ENCODE results near the gene GPR107.

The GPR107 gene

DNA sequence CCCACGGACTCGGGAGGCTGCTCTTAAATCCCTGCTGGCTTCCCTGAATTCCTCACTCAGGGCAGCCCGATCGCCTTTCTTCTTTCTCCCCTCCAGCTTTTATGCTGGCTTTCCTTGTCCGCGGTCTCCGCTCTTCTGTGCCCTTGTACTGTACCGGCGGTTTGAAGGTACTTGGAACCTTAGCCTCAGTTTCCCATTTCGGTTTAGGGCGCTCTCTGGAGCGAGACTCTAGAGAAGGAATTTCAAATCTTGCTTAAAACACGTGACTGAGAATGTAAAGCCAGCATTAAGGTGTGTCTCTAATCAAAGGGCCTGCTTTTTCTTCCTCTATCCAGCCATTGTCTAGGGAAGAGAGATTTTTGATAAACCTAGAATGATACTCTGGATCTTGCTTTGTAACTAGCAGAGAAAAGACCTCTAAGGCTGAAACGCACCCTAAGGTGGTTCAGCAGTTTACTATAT is 650 bp downstream of the GPR107 start:
- no peak for DNase-seq (ENCODE audit: low read depth, low spot score)

DNA sequence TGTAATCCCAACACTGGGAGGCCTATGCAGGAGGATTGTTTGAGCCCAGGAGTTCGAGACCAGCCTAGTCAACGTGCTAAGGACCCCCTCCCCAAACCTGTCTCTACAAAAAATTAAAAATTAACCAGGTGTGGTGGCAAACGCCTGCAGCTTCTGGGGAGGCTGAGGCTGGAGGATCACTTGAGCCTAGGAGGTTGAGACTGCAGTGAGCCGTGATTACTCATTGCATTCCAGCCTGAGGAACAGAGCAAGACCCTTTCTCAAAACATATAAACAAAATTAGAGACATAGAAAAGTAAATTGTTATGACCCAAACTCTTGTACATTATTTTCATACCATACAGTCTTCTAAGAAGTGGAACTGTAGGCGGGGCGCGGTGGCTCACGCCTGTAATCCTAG is 1.1 kb downstream of the GPR107 start:
- no peak for DNase-seq (ENCODE audit: low read depth, low spot score)

DNA sequence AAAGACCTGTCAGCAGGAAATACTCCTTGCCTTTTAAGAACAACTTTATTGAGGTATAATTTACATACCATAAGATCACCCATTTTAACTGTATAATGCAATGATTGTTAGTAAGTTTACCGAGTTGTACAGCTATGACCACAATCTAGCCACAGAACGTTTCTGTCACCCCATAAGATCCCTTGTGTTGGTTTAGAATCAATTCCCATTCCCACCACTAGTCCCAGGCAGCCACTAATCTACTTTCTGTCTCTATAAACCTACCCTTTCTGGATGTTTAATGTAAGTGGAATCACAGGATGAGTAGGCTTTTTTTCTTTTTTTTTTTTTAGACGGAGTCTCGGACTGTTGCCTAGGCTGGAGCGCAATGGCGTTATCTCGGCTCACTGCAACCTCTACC is 4.4 kb downstream of the GPR107 start:
- DNase-seq (ENCODE audit: low read depth, low spot score), result no peak

DNA sequence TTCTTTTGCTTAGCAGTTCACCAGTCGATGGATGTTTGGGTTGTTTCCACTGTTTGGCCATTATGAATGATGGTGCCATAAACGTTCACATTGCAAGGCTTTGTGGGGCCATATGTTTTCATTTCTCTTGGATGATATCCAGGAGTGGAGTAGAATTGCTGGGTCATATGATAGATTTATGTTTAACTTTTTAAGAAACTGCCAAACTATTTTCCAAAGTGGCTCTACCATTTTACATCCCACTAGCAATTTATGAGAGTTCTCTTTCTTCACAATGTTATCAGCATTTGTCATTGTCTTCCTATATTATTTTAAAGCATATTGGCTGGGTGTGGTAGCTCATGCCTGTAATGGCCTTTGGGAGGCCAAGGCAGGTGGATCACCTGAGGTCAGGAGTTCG is 5.2 kb downstream of the GPR107 start:
- DNase-seq (ENCODE audit: low read depth, low spot score), result no peak

GRCh38 chr9:130060296-130060695 is 6.6 kb downstream of the GPR107 start:
- DNase-seq (ENCODE audit: low read depth, low spot score), result no peak

DNA sequence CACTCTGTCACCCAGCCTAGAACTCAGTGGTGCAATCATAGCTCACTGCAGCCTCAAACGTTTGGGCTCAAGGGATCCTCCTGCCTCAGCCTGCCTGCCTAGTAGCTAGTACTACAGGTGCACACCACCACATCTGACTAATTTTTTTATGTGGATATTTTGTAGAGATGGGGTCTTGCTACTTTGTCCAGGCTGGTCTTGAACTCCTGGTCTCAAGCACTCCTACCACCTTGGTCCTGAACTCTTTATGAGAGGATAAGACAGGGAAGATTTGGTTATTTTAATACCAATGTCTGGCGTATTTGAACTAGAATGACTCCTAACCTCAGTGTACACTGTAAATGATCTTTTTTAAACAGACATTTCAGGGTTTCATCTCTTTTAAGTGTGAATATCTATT is 9.0 kb downstream of the GPR107 start:
- no peak for DNase-seq (ENCODE audit: low read depth, low spot score)

DNA sequence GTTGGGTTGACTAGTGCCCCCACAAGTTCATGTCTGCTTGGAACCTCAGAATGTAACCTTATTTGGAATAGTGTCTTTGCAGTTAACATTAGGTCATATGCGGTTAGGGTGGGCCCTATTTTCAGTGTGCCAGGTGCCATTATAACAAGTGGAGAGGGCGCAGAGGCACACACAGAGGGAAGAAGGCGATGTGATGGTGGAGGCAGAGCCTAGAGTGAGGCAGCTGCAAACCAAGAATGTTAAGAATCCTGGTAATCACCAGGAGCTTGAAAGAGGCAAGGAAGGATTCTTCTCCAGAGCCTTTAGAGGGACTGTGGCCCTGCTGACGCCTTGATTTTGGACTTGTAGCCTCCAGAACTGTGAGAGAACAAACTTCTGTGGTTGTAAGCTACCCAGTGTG is 10.9 kb downstream of the GPR107 start:
- DNase-seq (ENCODE audit: low read depth, low spot score), result no peak

DNA sequence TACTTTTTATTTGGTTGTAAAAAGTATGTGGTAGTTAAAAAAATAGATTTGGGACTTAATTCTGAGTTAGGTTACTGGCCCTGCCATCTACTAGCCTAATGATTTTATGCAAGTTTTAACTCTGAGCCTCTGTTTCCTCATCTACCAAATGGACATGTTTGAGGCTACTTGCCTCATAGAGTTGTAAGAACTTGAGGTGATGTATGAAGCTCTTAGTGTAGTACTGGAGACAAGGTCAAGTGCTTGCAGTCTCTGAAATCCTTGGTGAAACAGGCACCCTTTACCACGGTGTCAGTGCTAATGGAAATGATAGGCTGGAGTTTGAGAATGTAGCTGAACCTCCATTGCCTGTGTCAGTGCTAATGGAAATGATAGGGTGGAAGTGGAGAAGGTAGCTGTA is 15.3 kb downstream of the GPR107 start:
- DNase-seq (ENCODE audit: low read depth, low spot score), result no peak

DNA sequence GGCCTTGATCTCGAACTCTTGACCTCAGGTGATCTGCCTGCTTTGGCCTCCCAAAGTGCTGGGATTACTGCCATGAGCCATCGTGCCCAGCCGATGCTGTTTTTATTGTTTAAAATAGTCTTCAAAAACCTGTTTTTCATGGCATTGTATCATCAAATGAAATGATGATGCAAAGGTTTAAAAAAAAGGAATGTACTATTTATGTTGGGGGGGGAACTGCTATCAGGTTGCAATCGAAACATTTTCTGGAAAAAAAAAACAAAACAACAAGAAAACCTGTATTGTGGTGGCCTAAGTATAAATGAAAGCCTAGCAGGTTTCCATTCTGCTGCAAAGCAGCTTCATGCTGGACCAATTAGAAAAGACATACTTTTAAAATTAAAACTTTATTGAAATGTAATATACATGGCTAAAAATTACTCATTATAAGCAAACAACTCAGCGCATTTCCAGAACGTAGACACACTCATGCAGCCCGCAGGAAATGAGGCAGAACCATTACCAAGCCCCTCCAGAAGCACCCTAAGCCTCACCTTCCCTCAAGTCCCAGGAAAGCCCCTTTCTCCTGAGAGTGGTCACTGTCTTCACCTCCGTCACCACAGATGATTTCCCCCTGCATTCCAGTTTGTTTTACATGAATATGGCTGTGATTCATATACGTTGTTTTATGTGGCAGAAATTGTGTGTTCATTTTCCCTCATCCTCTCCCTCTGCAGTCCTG is 19.0 kb downstream of the GPR107 start:
- DNase-seq (ENCODE audit: low read depth, low spot score), result no peak

- no peak for DNase-seq (ENCODE audit: low read depth, low spot score)
Measured at GRCh38 chr9:130073373-130073772, 19.7 kb downstream of the GPR107 start.

DNA sequence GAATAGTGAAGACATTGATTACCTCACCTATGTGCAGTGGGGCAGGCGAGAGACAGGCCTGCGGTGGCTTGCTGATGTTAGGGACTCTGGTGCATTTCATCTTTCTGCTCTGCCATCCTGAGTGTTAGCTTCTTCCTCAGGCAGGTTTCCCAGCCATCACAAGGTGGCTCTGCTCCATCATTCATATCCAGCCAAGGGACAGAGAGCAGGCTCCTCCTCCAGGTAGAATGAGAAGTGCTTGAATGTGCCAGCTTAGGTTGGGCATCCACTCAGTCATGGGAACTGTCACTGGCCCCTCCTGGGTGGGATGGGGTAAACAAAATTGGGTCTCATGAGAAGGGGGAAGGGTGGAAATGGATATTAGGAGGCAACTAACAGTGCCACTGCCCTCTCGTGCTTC is 24.8 kb downstream of the GPR107 start:
- no peak for DNase-seq (ENCODE audit: low read depth, low spot score)

GRCh38 chr9:130084337-130084736 is 30.6 kb downstream of the GPR107 start:
- DNase-seq (ENCODE audit: low read depth, low spot score), result no peak

DNA sequence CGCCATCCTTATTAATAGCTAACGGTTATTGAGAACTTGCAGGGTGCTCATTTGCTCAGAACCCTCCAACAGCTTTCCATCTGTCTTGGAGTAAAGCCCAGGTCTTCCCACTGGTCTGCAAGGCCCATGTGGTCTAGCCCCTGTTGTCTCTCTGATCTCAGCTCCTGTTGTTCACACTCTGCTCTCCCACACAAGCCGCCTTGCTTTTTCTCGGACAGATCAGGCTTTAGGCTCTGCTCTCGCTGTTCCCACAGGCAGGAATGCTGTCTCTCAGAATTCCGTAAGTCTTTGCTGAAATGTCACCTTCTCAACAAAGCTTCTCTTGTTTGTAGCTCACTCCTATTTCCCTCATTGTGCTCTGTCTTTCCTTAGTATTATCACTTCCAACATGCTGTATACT is 34.3 kb downstream of the GPR107 start:
- DNase-seq (ENCODE audit: low read depth, low spot score), result no peak

DNA sequence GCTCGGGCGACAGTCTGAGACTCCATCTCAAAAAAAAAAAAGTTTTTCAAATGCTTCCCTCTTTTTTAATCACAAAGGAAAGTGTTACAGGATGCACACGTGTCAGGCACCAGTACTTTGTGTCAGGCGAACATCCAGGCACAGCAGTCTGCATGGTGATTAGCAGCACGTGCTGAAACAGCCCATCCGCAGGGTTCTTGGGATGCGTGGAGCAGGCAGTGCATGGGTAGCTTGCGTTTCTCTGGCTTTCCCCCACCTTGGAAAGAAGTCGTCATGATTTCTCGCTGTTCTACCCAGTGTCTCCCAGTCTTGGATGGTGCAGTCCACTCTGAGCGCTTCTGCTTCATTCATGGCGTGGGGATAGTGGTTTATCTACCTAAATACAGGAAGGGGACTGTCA is 35.4 kb downstream of the GPR107 start:
- DNase-seq (ENCODE audit: low read depth, low spot score), result no peak

GRCh38 chr9:130090915-130091314 is 37.2 kb downstream of the GPR107 start:
- DNase-seq (ENCODE audit: low read depth, low spot score), result no peak

DNA sequence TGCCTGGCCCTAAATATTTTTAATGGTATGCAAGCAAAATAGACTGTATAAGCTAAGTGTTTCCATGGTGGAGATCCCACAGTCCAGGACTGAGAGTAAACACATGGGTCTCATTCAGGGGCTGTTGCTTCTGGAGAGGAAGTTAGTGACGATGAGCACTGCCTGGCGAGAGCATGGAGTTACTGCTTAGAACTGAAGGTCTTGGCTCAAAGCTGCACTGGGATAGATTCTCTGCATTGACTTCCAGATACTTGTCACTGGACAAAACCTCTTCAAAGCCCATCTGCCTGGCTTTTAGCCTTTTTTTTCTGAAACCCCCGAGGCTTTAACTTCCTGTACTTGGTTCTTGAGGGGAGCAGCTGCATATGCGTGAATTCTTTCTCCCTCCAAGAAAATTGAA is 39.2 kb downstream of the GPR107 start:
- DNase-seq (ENCODE audit: low read depth, low spot score), result no peak

GRCh38 chr9:130095872-130096271 is 42.2 kb downstream of the GPR107 start:
- no peak for DNase-seq (ENCODE audit: low read depth, low spot score)

DNA sequence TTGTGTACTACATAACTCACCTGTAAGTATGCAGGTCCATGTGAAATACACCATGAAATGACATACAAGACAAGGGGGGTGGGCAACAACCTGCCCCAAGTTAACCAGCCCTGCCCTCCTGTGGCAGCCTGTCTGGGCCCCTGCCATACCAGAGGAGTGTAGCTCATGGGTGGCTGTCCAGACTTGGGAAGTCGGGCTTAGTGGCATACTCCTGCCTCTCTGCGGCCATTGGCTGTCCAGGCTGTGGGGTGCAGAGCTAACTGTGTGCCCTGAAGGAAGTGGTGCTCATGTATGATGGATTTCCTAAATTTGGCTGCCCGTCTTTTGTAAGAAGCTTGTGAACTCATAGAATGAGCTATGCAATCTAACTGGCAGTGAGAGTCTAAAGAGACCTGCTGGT is 47.0 kb downstream of the GPR107 start:
- DNase-seq (ENCODE audit: low read depth, low spot score), result no peak

DNA sequence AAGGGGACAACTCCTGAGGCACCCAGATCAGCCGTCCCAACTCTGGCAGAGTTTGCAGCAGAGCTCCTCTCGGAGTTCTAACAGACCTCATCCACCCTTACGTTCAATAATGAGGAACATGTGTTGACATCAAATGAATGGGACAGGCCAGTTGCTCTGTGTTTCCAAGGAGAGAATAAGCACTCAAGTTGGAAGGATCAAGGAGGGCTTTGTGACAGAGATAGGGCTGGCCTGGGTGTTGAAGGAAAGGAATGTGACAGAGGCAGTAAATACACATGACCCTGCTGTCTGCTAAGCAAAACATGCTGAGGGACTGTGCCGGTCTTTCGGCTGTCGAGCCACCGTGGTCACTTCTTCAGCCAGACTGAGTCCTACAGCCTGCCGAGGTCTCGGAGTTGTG is 48.2 kb downstream of the GPR107 start:
- no peak for DNase-seq (ENCODE audit: low read depth, low spot score)

- no peak for DNase-seq (ENCODE audit: low read depth, low spot score)
Measured at GRCh38 chr9:130104491-130105193, 50.9 kb downstream of the GPR107 start.

- no peak for DNase-seq (ENCODE audit: low read depth, low spot score)
Measured at GRCh38 chr9:130106860-130107233, 53.1 kb downstream of the GPR107 start.

GRCh38 chr9:130107234-130107861 is 53.6 kb downstream of the GPR107 start:
- no peak for DNase-seq (ENCODE audit: low read depth, low spot score)

GRCh38 chr9:130107955-130108354 is 54.2 kb downstream of the GPR107 start:
- no peak for DNase-seq (ENCODE audit: low read depth, low spot score)

All from brain pericyte (primary cell).